ENCODE measurements around the gene MKKS.

Gene MKKS

GRCh38 chr20:10433623-10434466 is at the start of gene MKKS:
MKKS (minus strand) TSS chr20:10434222; CDS start chr20:10413514, 20,708 bp downstream.
- peak; percentile 82 for DNase-seq

- no peak for DNase-seq
Measured at GRCh38 chr20:10483691-10484090, 49.7 kb upstream of the MKKS start.

DNA sequence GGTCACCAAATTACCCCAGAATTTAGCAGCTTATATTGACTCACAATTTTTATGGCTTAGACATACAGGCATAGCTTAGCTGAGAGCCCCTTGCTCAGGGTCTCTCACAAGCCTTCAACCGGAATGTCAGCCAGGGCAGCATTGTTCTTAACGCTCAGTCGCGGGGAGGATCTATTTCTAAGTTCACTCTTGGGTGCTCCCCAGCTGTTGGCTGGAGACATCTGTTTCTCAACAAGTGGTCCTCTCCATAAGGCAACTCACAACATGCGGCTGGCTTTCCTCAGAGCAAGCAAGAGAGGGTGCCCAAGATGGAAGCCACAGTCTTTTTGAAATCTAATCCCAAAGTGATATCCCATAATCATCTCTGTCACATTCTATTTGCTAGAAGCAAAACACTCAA is 47.7 kb upstream of the MKKS start:
- DNase-seq: no peak

- DNase-seq: no peak
Measured at GRCh38 chr20:10478930-10479329, 44.9 kb upstream of the MKKS start.

GRCh38 chr20:10478205-10478604 is 44.2 kb upstream of the MKKS start:
- no peak for DNase-seq

- DNase-seq: no peak
Measured at GRCh38 chr20:10476319-10476724, 42.3 kb upstream of the MKKS start.

DNA sequence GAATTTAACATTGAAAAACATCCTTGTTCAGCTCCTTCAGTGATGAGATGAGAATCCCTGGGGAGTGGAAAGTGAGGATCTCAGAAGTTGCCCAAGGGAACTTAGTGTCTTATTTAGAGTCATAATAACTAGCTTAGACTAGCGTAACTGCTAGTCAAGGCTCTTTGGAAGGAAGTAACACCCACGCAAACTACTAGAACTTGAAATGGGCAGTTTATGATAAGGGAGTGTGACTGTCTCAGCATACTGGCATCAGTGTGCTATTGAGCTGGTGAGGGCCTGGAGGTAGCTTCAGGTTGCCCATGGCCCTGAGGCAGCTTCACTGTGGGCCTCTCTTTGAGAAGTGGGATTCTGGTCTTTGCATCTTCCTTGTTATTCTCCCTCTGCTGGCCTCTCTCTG is 41.2 kb upstream of the MKKS start:
- DNase-seq: no peak

- no peak for DNase-seq
Measured at GRCh38 chr20:10474606-10475184, 40.7 kb upstream of the MKKS start.

DNA sequence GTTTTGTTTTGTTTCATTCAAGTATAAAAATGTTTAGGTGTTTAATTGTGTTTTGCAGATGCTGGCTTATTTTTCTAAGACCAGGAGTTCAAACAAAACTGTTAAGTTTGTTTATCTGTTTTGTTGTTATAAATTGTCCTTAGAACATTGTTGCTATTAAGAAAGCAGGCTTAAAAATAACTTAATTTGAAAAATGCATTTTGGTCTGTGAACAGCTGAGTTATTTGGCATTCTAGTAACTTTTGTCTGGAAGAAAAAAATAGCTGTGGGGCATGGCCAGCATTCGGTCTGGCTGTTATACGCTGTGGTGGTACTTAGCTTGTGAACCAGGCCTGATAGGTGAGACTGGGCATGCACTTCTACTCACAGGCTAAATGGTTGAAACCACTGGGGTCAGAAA is 38.8 kb upstream of the MKKS start:
- no peak for DNase-seq

GRCh38 chr20:10470276-10470675 is 36.3 kb upstream of the MKKS start:
- DNase-seq: no peak

GRCh38 chr20:10469599-10469998 is 35.6 kb upstream of the MKKS start:
- no peak for DNase-seq

DNA sequence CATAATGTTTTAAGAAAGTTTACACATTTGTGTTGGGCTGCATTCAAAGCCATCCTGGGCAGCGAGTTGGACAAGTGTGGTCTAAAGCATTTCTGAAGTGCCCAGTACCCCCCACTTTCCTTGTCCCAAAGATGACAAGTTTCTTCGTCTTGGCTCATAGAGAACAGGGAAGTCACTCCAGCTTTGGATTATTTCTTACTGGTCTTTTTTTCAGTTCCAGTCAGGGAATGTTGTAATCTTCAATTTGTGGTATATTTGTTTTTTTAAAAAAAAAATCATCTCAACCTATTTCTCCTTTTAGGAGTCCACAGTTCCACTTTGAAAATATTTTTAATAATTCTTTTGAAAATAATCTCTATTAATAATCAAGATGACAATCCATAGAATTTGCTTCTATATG is 35.0 kb upstream of the MKKS start:
- DNase-seq: no peak

DNA sequence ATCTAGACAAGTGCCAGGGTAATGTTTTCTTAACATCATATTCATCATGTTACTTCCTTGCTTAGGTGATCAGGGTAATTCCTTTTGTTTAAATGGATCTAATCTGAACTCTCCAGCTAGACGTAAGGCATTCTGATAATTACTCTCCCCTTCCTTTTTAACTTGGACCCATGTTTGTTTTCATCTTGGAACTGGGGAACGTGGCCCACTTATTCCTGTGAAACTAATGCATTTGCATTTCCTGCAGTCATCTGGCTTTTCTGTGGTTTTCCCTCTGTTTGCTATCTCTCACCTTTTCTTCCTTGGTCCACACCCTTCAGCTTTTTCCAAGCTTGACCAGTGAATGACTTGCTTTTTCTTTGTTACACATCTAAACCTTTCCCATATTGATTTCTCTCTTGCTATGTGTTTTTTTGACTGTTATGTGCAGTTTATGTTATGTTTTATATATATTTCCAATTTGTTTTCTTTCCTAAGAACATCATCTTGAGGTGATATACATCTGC is 34.4 kb upstream of the MKKS start:
- DNase-seq: no peak

DNA sequence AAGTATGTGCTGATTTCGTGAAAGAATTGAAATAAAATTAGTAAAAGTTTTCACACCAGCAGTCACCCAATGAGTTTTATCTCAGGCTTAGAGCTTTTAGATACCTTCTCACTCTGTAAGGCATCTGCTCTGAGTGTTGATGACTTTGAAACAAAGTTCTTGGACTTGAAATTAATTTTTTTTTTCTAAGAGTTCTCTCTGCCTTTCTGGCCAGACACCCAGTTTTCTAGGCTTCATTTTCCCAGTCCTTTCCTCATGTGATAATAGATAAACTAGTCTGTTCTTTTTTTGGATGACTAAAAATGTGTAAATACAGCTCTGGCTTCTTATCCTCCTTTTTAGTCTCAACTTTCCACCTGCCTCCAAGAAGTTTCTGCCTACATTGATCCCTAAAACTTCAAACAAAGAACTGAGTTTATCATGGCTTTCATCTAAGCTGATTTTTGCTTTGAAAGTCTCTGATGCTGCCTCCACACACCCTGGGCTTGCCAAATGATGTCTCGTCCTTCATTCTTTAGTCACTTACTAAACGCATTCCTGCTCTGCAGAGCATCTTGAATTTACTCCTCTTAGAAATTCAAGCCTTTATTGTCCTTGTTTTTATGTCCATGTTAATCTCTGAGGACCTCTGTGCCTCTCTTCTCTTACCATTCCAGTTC is 33.8 kb upstream of the MKKS start:
- no peak for DNase-seq

DNA sequence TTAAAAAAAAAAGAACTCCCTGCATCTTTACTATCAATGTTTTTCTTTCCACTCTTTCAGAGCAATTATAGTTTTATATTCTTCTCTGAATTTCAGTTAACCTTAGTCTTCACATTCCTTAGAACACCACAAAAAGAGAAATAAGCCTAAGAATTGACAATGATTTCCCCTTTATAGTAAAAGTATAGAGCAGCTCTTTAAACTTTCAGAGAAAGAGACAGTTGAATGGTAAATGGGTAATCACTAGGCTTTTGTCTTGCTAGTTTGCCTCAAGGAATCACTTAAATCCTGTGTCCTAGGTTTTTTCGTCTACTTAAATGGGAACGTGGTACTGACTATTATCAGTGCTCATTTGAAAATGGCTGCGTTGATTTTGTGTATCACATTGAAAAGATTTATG is 32.8 kb upstream of the MKKS start:
- no peak for DNase-seq

DNA sequence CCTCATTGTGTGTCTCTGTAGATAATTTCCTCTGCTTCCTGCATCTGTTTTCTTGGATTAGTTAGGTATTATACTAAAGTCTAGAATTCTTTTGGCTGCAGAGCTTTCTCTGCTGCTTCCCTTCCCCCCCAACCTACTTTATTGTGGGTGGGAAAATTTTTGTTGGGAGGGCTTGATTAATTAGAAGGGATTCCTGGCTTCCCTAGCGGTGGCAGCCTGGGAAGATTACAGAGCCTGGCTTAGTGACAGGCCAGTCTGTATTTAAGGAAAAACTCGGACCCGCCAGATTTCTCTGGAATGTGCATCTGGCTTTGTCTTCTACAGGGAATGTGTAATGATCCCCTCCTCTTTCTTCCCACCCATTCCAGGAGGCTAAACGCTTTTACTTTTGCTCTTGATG is 32.3 kb upstream of the MKKS start:
- DNase-seq: no peak

DNA sequence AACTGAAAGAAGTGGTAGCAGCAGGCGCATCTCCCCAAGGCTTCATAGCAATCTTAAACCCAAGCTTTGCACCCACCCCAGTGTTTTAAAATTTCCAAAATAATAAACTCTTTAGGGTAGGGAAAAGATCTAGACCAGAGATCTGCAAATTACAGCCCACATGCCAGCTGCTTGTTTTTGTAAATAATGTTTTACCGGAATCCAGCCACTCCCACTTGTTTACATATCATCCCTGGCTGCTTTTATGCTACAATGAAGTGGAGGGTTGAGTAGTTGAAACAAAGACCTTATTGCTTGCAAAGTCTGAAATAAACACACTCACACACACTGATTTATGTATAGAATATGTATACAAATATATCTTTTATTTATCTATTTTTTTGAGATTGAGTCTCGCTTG is 31.1 kb upstream of the MKKS start:
- DNase-seq: no peak

DNA sequence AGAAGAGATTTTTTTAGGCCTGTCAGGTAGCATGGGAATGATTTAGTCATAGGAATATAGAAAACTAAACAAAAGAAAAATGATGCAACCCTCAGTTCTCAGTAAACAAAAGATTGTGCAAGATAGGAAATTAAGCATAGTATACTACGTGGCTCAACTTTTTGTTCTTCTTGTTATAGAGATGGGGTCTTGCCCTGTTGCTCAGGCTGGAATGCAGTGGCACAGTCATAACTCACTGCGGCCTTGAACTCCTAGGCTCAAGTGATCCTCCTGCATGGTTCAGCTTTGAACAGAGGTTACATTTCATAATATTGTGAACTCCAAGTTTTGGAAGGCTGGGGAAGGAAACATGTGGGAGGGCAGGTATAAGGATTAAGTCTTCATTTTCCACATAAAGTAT is 29.6 kb upstream of the MKKS start:
- no peak for DNase-seq

DNA sequence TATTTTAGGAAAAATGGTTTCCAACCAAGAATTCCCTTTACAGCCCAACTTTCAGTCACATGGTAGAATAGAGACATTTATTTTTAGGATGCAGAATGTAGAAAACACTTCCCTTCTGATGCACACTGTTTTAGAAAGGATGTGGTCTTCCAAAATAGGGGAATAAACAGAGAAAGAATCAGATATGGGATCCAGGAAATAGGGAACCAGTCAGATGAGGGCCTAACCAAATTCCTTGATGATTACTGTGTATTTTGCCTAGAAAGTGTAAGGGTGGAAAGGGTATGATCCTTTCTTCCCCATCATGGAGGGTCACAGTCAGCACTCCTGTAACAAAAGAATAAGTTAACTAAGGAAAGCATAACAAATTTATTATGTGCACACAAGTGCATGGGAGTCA is 28.5 kb upstream of the MKKS start:
- no peak for DNase-seq

- DNase-seq: no peak
Measured at GRCh38 chr20:10461495-10461894, 27.5 kb upstream of the MKKS start.

- DNase-seq: no peak
Measured at GRCh38 chr20:10454151-10454750, 20.2 kb upstream of the MKKS start.

DNA sequence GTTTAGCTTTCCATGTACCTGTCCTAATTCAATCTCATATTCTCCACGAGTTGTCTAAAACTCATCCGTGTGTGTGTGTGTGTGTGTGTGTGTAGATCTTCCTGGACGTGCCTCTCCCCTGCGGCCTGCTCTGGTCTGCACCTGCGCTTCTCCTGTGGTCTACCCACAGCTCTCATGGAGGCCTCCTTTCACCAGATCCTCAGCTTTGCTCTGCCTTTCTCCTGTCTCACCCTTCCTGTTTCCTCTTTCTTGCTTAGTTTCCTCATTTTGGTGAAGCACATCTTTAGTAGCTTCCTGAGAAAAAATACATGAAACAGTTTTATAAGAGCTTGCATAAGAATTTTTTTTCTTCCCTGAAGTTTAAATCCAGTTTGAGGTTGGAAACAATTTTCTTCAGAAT is 19.2 kb upstream of the MKKS start:
- DNase-seq: peak; percentile 7

DNA sequence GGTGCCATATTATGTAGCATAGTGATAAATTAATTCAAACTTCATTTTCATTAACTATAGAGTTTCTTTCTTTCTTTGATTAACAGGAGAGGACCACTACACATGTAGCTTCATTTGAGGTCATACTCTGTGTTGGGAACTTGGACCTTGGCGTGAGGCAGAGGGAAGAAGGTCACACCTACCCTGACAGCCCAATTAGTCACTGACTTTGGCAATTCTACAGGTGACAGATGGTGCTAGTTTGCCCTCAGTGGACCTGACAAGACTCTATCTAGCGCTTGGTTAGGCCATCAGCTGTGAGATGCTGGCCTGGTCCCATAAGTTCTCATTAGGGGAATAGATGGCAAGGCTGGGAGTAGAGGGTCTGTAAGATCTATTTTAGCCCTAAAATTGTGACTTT is 15.2 kb upstream of the MKKS start:
- DNase-seq: no peak
